MM.1S (cell line): ENCODE measurements around the gene RAD23B.

Source experiments
- DNase-seq: peaks from one replicate; pipeline ENCODE4 v3.0.0-alpha.2; 2015
- H2AFZ ChIP-seq: fragments of 300-600 bp; sonication (generic); 2 replicates; pipeline ENCODE4 v1.6.0; 2016; ENCODE audit warnings: antibody characterized with exemption, low read length
- H3F3A ChIP-seq: fragments of 300-600 bp; sonication (generic); 2 replicates; pipeline ENCODE4 v1.6.1; 2016; ENCODE audit warnings: mild to moderate bottlenecking, antibody characterized with exemption, low read length, moderate library complexity, mixed read lengths; ENCODE audit not compliant: insufficient read depth
- H3K27ac ChIP-seq: fragments of 300-600 bp; sonication (generic); 2 replicates; pipeline ENCODE4 v1.5.1; 2016; ENCODE audit warnings: mild to moderate bottlenecking, low read length
- H3K27me3 ChIP-seq: fragments of 300-600 bp; sonication (generic); replicated peaks from 2 replicates; pipeline ENCODE4 v1.6.0; 2016; ENCODE audit warnings: low read length; ENCODE audit not compliant: insufficient read depth
- H3K36me3 ChIP-seq: fragments of 300-600 bp; sonication (generic); replicated peaks from 2 replicates; pipeline ENCODE4 v1.6.1; 2016; ENCODE audit warnings: mild to moderate bottlenecking, low read length, mixed read lengths; ENCODE audit not compliant: insufficient read depth
- H3K4me1 ChIP-seq: fragments of 300-600 bp; sonication (generic); 2 replicates; pipeline ENCODE4 v1.6.1; 2016; ENCODE audit warnings: low read length, mixed read lengths
- H3K4me2 ChIP-seq: fragments of 300-600 bp; sonication (generic); 2 replicates; pipeline ENCODE4 v1.6.0; 2016; ENCODE audit warnings: low read depth, low read length
- H3K4me3 ChIP-seq: fragments of 300-600 bp; sonication (generic); 2 replicates; pipeline ENCODE4 v1.5.1; 2016; ENCODE audit warnings: low read length, mixed read lengths
- H3K79me2 ChIP-seq: fragments of 300-600 bp; sonication (generic); 2 replicates; pipeline ENCODE4 v1.6.1; 2016; ENCODE audit warnings: mixed run types, low read length, mixed read lengths
- H3K9ac ChIP-seq: fragments of 300-600 bp; sonication (generic); 2 replicates; pipeline ENCODE4 v1.6.1; 2016; ENCODE audit warnings: low read length, mixed read lengths
- H3K9me2 ChIP-seq: fragments of 300-600 bp; sonication (generic); replicated peaks from 2 replicates; pipeline ENCODE4 v1.6.1; 2016; ENCODE audit warnings: mild to moderate bottlenecking, low read length, mixed read lengths; ENCODE audit not compliant: insufficient read depth
- H3K9me3 ChIP-seq: fragments of 300-600 bp; sonication (generic); replicated peaks from 2 replicates; pipeline ENCODE4 v1.6.1; 2016; ENCODE audit warnings: mild to moderate bottlenecking, low read length, mixed read lengths; ENCODE audit not compliant: insufficient read depth
- H4K20me1 ChIP-seq: fragments of 300-600 bp; sonication (generic); 2 replicates; pipeline ENCODE4 v1.6.1; 2016; ENCODE audit warnings: mild to moderate bottlenecking, low read length, moderate library complexity, mixed read lengths; ENCODE audit not compliant: insufficient read depth
- EZH2 ChIP-seq: fragments of 300-600 bp; sonication (generic); optimal IDR thresholded peaks from 2 replicates; pipeline ENCODE3; 2017; ENCODE audit warnings: low read depth, mild to moderate bottlenecking, antibody characterized with exemption, low read length, mixed read lengths
- EZH2phosphoT487 ChIP-seq: fragments of 300-600 bp; sonication (generic); IDR thresholded peaks from 2 replicates; pipeline ENCODE4 v1.6.1; 2018; ENCODE audit warnings: antibody characterized with exemption, low read length
- TF ChIP-seq, protein P1 (sequence below): fragments of 300-600 bp; sonication (generic); IDR thresholded peaks from 2 replicates; pipeline ENCODE4 v1.5.1; 2016; ENCODE audit warnings: antibody characterized with exemption, low read length, mixed read lengths

Gene RAD23B

DNA sequence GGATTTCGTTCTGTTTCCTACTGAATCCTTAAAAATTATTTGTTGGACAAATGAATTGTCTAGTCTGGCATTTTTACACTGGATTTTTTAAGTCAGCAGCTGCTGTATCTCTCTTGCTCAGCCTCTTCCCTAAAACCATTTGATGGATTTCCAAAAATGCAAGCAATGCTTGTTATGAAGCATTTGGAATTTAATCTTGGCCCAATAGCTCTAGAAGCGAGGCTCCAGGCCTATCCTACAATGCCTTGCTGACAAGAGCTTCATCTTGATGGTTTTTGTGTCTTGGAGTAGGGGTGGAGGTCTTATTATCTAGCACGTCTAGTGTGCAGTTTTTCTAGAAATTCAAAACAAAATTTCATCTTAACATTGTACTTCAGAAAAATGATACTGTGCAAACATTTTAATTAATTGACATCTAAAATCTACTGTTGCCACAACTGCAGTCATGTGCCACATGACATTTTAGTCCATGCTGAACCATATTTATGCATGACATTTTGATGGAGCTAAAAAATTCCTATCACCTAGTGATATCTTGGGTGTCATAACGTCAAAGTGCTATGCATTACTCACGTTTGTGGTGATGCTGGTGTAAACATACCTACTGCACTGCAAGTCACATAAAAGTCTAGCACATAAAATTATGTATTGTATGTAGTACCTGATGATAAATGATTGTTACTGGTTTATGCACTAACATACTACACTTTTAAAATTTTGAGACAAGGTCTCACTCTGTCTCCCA is 5.9 kb upstream of the RAD23B start:
- H3K9ac ChIP-seq = no peak overlapping the region
- H3K4me2 ChIP-seq = no peak overlapping the region
- no peaks in the 10 kb centered on the region for H3K9me3 ChIP-seq
- no peaks in the 10 kb centered on the region for H3F3A ChIP-seq
- peaks cover 5% of the 10 kb centered on the region; the same call in 1 of the 2 replicates for H3K4me1 ChIP-seq
- no peaks in the 10 kb centered on the region for H3K79me2 ChIP-seq
- no peaks in the 10 kb centered on the region for H3K9me2 ChIP-seq
- H3K27me3 ChIP-seq = no peaks in the 10 kb centered on the region
- H2AFZ ChIP-seq = no peak overlapping the region
- no peaks in the 10 kb centered on the region for H3K36me3 ChIP-seq
- no peak overlapping the region for H3K27ac ChIP-seq
- TF ChIP-seq EZH2 (no peak), EZH2phosphoT487 (no peak)
- TF ChIP-seq, protein P1, sequence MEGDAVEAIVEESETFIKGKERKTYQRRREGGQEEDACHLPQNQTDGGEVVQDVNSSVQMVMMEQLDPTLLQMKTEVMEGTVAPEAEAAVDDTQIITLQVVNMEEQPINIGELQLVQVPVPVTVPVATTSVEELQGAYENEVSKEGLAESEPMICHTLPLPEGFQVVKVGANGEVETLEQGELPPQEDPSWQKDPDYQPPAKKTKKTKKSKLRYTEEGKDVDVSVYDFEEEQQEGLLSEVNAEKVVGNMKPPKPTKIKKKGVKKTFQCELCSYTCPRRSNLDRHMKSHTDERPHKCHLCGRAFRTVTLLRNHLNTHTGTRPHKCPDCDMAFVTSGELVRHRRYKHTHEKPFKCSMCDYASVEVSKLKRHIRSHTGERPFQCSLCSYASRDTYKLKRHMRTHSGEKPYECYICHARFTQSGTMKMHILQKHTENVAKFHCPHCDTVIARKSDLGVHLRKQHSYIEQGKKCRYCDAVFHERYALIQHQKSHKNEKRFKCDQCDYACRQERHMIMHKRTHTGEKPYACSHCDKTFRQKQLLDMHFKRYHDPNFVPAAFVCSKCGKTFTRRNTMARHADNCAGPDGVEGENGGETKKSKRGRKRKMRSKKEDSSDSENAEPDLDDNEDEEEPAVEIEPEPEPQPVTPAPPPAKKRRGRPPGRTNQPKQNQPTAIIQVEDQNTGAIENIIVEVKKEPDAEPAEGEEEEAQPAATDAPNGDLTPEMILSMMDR = no peak
- no peak for DNase-seq
- H3K4me3 ChIP-seq = no peak overlapping the region
- no peaks in the 10 kb centered on the region for H4K20me1 ChIP-seq

DNA sequence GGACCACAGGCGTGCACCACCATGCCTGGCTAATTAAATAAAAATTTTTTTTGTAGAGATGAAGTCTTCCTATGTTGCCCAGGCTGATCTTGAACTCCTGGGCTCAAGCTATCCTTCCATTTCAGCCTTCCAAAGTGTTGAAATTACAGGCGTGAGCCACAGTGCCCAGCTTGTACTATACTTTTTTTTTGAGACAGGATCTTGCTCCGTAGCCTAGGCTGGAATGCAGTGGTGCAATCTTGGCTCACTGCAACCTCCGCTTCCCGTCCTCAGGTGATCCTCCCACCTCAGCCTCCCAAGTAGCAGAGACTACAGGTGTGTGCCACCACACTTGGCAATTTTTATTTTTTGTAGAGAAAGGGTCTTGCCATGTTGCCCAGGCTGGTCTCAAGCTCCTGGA is 5.3 kb upstream of the RAD23B start:
- DNase-seq = no peak
- no peak overlapping the region for H2AFZ ChIP-seq
- no peak overlapping the region for H3K9ac ChIP-seq
- H3K9me3 ChIP-seq = no peaks in the 10 kb centered on the region
- no peaks in the 10 kb centered on the region for H3K36me3 ChIP-seq
- no peaks in the 10 kb centered on the region for H3F3A ChIP-seq
- no peak overlapping the region for H3K27ac ChIP-seq
- H3K27me3 ChIP-seq = no peaks in the 10 kb centered on the region
- H3K4me1 ChIP-seq = peaks cover 7% of the 10 kb centered on the region; the same call in 1 of the 2 replicates
- H3K9me2 ChIP-seq = no peaks in the 10 kb centered on the region
- H3K4me2 ChIP-seq = no peak overlapping the region
- TF ChIP-seq, protein P1 = no peak
- TF ChIP-seq EZH2 (no peak), EZH2phosphoT487 (no peak)
- H3K79me2 ChIP-seq = no peaks in the 10 kb centered on the region
- no peak overlapping the region for H3K4me3 ChIP-seq
- H4K20me1 ChIP-seq = no peaks in the 10 kb centered on the region

DNA sequence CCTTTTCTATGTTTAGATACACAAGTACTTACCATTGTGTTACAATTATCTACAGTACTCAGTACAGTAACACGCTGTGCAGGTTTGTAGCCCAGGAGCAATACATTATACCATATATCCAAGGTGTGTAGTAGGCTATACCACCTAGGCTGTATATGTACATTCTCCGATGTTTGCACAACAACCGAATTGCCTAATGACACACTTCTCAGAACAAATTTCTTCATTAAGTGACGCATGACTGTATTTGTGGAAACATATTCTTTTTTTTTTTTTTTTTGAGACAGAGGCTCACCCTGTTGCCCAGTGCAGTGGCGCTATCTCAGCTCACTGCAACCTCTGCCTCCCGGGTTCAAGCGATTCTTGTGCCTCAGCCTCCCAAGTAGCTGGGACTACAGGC is 4.0 kb upstream of the RAD23B start:
- TF ChIP-seq, protein P1 = no peak
- TF ChIP-seq EZH2 (no peak), EZH2phosphoT487 (no peak)
- Histone ChIP-seq H3K27ac (no peak overlapping the region), H3F3A (peaks cover 4% of the 10 kb centered on the region), H4K20me1 (no peaks in the 10 kb centered on the region), H2AFZ (no peak overlapping the region), H3K9ac (no peak overlapping the region), H3K4me1 (peaks cover 7% of the 10 kb centered on the region; the same call in 1 of the 2 replicates), H3K79me2 (peaks cover 11% of the 10 kb centered on the region), H3K4me3 (no peak overlapping the region), H3K4me2 (no peak overlapping the region), H3K36me3 (no peaks in the 10 kb centered on the region), H3K27me3 (no peaks in the 10 kb centered on the region), H3K9me3 (no peaks in the 10 kb centered on the region), H3K9me2 (no peaks in the 10 kb centered on the region)
- no peak for DNase-seq
